Measurements from ENCODE around the gene RGS7.
"Not testable (repeated sequence)": the region's sequence is repeated elsewhere in the genome, so short reads cannot be mapped to it uniquely, and the experiment has no call there.

Gene RGS7

DNA sequence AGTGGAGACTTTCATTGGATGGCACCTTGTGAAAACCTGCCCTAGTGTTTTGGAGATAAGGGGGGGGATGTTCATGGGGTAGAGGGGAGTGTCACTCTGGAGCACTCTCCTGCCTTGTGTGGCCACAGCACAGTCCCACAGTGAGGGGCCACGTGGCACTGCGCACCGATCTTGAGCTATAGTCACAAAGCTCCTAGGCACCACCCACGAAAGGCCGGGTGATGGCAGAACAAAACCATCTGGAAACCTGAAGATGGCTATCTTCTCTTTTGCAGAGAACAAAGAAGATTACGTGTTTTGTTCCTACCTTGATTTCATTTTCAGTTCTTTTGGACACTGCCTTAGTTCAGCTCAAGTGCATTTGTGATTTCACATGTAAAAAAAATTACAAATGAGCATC is 220.6 kb downstream of the RGS7 start:
- no peak for DNase-seq

DNA sequence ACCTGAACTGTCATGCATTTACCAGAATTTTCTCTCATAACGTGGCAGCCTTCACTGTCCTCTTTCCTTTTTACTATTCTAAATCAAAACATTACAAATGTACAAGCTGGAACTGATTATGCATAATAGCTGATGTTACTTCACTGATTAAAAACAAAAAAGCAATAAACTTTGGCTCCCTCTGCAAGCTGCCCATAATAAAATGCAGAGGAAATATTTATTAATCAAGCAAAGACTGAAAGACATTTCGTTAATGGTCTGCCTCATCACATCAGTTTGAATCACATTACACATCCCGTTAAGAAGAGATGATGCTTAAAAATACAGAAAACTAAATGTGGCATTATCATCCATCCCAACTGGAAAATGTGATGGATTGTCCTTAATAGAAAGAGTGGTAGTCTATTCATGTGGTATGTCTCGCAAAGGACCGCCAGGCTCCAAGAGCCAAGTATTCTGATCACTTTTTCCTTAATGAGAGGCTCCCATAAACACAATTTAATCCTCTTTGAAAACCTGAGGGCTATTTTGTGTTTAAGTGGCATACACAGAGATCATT is 225.3 kb downstream of the RGS7 start:
- DNase-seq = no peak

DNA sequence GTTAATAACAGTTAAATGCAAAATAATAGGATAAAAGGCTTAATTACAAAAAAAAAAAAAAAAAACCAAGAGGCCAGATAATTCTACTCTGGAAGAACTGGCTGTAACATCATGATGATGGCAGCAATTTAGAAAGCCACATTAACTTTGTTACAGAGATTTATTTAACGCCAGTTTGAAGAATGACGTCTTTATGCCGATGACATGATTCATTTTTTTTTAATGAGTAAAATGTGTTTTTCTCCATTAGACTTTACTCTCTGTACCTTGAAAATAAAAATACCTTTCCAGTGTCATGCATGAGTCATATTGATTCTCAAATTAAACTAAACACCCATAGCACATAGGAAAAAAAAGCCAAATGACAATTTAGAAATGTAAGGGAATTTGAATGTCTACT is 226.1 kb downstream of the RGS7 start:
- no peak for DNase-seq

DNA sequence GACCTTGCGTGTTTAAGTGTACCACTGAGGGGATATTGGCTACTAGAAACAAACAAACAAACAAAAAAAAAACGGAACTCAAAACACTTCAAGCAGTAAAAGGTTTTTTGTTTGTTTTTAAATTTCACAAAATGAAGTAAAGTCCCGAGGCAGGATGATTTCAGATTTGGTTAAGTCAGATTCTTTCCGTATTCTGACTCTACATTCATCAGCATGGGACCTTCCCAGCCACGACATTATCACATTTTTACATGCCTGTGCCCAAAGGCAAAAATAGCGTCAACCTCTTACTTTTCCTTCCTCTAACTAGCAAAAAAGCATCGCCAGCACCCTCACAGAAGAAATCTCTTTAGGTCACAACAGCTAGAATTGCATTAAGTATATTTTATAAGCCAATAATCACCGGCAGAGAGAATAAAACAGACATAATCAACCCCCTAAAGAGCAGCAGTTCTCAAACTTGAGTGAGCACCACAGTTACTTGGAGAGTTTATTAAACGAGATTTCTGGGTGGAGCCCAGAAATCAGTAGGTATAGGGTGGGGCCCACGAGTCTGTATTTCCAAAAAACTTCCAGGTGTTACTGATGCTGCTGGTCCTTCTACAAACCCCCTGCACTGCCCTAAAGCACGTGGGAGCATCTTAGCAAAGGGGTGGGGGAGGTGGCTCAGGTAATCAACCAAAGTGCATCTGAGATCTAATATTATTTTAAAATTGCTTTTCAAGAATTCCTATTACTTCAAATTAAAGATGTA is 227.6 kb downstream of the RGS7 start:
- DNase-seq = no peak

DNA sequence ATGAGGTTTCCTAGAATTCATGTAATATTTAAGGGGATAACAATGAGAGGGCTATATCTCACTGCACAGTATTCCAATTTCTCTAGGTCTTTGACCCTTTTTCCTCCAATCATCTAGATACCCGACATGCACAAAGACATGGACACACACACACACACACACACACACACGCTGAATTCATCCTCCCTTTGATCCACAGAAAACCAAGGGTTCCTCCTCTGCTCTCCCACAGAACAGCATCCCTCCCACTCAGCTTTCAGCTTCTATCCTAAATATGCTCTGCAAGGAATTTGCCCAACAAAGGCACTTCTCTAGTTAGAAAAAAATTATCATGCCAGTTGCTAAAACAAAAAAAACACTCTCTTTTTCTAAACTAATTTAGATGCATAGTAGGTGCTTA is 231.7 kb downstream of the RGS7 start:
- no peak for DNase-seq

DNA sequence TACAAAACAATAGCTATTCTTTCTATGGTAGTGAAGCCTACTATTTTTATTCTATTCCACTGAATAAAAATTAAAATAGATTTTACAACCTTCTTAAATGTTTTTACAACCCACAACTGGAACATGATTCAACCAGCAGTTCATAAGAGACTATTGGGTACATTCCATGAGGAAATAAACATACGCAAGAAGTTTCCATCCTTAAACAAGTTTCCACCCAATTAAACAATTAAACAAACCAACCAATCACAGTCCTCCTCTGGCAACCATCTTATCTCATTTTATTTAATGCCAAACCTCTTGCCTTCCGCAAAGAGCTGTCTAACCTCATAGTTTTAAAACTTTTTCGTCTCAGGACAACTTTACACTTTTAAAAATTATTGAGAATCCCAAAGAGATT is 239.0 kb downstream of the RGS7 start:
- DNase-seq = no peak

DNA sequence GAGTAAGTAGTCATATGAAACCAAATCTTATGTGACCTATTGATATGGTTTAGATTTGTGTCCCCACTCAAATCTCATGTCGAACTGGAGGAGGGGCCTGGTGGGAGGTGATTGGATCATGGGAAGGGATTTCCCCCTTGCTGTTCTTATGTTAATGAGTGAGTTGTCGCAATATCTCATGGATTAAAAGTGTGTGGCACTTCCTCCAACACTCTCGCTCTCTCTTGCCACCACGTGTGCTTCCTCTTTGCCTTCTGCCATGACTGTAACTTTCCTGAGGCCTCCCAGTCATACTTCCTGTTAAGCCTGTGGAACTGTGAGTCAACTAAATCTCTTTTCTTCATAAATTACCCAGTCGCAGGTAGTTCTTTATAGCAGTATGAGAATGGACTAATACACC is 241.2 kb downstream of the RGS7 start:
- no peak for DNase-seq

DNA sequence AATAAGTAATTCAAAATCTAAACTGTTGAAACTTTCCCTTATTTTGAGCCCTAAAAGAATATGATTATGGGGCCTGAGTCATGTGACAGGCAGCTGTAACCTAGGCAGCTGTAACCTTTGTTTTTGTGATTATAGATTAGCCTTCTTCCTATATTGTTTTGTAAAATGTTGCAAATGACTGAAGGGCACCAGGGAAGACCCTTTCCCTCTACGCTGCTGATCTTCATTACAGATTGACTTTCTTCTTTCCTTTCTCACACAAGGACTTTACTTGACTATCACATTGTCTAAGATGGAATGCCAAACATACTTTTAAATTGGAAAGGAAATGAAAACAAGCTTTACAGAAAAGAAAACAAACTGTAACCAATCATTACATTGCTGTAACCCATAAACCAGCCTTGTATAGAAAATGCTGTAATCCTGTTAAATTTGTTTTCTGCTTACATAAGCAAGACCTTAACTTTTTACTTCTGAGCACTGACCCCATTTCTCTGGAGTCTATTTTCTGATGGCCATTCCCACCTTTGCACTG is 242.2 kb downstream of the RGS7 start:
- no peak for DNase-seq

DNA sequence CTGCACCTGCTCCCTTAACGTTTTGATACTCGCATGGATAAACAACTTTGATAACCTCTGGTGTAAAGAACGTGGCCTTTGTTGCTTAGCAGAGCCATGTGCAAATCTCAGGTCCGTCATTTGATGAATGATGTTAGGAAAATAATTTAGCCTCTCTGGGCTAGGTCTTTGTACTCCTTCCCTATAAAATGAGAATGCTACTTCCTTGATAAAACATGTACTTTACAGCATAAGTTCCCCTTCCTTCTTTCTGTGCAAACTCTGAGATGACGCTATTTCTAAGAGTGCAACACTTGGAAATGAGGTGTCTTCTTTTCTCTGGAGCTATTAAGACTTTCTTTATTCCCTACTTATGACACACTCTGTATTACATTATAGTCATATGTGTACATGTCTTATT is 243.4 kb downstream of the RGS7 start:
- no peak for DNase-seq

DNA sequence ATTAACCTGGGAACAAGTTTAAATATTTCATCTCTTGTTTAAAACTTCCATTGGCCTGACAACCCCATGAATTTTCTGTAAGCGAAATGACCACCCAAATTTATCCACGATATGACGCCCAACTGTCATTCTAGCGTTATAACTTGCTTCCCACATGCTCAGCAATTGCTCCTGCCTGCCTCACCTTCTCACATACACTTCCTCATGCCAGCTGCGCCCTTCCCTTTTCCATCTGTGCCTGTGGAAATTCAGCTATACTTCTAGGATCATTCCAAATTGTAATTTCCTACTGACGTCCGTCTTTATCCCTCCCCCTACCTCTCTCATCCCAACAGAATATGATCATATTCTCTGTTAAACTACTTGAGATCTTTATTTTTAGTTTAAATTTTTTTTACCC is 248.0 kb downstream of the RGS7 start:
- peak in 1 of 14 donors; percentile 3 for DNase-seq

DNA sequence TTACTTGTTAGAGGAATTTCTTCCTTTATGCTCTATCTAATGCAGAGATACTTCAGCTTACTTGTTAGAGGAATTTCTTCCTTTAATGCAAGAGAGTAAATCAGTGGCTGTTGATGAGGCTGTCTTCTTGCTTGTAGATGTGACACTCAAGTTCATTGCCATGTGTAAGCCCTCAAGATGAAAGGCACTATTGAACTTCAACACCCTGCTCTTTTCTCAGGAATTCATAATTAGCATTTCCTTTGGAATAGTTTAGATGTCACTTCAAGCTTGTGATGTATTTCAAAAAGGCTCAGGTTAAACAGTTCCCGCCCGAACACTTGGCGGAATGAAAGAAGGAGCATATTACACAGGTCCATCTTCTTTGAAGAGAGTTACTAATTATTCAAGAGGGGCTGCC is 251.9 kb downstream of the RGS7 start:
- DNase-seq = no peak

DNA sequence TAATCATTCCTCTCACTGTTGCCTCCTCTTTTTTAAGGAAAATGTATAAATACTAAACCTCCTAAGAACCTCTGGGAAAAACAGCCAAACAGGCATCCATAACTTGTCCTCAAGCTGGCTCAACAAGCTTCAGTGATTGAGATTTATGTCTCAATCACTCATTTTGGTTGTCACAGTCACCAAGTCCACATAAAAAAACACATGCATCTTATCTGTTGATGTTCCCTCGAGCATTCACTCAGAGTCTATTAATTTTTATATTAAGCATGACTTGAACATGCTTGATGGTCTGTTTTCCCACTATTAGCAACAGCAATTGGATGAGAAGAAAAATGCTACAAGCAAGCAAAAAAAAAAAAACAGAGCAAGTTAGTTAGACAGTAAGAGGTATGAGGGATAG is 254.3 kb downstream of the RGS7 start:
- DNase-seq = no peak

DNA sequence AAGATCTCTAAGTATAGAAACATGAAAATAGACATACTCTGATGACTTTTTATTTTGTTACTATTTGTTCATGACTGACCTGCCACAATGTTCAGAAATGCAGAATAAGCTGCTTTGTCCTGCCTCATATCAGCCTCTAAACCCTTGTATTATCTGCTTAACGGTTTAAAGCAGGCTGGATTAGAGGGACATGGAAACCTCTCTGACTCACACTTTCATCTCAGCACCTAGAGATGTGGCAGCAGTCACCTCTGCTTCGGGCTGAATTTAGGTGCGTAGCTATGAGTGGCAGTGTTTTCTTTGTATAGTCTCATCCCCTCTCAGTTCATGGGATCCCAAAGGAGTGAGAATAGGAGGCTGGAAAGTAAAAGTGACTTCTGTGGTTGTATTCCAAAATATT is 255.4 kb downstream of the RGS7 start:
- DNase-seq = no peak

DNA sequence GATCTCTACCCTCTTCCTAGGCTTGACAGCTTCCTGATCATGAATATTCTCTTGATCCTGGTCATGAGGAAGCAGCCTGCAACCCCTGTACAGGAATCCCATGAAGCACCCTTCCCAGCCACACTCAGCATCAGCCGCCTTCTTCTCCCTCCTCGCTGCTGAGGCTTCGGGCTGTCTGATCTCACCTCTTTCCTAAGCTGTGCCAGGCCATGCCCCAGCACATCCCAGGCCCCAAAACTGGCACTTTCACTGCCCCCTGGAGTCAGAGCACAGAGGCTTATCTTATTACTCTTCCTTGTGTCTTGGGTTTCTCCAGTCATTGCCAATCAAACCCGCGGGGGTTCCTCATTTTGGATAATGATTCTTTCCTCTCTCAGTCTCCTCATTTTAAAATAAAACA is 259.5 kb downstream of the RGS7 start:
- DNase-seq = no peak

DNA sequence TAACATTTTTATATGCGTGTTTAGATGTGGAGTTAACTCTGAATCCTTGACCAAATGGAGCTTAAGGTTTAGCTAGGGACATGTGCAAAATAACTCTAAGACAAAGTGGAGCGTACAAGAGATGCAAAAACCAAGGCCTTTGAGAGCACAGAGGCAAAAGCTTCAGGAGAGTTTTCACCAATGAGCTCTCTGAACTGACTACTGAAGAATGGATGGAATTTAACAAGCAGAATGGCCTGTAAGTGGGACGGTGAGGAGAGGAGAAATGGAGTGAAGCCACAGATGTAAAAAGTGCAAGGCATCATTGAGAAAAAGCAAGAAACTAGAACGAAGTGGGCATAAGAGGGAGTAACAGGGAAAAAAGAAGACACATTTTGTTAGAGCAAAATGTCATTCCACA is 260.0 kb downstream of the RGS7 start:
- no peak for DNase-seq

DNA sequence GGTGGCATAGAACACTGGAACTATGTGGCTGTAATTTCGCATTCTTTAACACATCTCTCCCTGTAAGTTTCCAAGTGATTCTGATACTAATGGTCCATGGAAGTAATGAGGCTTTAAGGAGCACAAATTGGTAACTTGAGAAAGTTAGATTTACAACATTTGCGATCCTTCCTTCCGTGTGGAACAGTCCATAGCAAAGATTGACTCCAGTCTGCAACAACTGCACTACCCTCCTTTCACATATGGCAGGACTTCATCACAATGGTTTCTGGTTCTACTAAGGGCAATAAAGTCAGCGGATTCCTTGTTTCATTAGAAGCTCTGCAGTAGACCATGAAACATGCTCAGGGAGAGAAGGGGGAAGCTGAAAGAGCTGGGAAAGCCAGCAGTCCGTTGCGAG is 261.2 kb downstream of the RGS7 start:
- DNase-seq = no peak

DNA sequence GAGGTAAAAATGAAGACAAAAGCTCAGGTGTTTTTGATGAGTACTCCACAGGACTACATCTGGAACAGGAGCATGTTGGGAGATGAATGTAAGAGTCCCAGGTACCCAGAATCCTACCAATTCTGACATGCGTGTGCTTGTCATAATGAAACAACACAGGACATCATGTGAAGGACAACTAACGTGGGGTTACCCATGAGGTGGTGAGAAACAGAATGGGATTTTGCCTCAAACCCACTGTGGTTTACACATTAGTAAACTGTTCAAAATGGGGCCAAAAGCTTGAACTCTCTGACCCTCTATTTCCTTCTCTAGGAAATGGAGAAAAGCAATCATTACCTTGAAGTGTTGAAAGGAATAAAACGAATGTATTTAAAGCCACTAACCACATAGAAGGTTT is 266.2 kb downstream of the RGS7 start:
- DNase-seq = no peak

DNA sequence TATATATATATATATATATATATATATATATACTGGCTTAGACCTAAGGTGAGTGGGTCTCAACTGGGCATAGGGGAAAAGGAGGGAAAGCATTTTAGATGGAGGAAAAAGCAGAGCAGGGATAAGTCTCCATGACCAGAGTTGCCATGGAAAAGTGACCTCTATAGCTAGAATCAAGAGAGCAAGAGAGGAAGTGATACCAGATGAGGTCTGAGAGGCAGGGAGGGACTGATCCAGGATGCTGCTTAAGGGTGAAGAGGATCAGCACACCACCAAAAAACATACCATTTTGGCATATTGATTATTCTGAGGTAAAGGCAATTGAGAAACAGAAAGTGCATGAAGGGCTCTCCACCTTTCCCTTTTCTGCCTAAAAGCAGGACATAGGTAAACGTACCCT is 267.9 kb downstream of the RGS7 start:
- DNase-seq = not testable (repeated sequence)

DNA sequence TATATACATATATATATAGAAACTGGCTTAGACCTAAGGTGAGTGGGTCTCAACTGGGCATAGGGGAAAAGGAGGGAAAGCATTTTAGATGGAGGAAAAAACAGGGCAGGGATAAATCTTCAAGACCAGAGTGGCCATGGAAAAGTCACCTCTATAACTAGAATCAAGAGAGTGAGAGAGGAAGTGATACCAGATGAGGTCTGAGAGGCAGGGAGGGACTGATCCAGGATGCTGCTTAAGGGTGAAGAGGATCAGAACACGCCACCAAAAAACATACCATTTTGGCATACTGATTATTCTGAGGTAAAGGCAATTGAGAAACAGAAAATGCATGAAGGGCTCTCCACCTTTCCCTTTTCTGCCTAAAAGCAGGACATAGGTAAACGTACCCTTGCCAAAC is 268.9 kb downstream of the RGS7 start:
- DNase-seq = not testable (repeated sequence)

DNA sequence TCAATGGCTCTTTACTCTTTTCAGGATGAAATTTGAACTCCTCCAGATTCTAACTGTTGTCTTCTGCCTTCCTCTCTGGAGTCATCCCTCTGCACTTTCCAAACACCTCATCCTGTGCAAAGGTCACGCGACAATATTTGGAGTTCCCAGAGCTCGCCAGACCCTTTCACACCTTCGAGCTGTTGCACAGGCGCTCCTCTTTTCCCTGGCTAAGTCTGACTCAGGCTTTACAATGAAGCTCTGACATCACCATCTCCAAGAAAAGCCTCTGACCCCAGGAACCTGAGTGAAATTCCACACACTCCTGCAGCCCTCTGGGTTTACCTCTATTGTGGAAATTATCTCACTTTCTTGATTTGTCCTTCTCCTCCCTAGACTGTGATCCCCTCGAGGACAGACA is 270.3 kb downstream of the RGS7 start:
- no peak for DNase-seq

DNA sequence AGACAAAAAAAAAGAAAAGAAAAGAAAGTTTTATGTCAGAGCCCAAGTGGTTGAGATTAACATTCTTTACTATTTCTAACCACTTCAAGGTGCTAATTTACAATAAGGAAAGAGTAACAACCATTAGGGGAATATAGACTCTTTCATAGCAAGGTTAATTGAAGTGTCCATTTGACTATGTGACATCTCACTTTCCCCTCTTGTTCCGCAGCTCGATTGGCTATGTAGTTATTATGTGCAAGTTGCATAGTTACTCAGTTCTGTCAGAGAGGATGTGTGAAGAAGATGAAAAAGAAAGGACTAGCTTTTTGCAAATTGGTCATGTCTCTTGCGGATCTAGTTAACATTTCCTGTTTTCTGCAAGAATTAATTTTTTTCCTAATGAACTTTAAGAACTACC is 273.7 kb downstream of the RGS7 start:
- DNase-seq = no peak

DNA sequence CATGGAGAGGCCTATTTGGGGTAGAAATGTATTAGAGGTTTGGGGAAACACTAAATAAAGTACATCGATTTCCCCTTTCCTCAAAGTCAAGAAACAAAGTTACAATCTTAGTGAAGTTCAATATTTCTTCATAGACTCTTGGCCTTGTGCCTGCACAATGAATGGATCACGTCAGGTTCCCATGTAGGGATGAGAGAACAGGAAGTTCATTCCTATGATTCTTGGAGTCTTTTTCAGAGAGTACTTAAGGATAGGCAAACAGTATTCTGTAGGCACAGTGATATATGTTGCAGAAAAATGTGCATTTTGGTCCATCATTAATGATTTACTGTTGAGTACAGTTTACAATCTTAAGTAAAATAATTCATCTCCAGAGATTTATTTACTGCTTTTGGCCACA is 275.5 kb downstream of the RGS7 start:
- no peak for DNase-seq

DNA sequence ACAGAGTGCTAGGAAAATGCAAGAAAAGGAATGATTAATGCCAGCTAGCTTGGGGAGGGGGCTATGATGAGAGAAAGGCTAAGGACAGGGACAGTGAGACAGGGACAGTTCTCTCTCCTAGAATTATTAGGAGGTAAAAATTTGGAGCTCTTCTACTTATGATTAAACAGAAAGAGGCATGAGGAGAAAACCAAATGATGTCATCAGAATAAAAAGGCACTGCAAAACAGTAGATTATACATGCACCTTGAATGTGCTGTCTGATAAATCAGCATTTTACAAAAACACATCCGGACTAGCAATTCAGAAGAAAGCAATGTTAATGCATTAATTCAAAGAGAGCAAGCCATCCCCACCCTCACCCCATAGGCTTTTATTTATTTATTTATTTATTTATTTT is 277.5 kb downstream of the RGS7 start:
- DNase-seq = no peak

DNA sequence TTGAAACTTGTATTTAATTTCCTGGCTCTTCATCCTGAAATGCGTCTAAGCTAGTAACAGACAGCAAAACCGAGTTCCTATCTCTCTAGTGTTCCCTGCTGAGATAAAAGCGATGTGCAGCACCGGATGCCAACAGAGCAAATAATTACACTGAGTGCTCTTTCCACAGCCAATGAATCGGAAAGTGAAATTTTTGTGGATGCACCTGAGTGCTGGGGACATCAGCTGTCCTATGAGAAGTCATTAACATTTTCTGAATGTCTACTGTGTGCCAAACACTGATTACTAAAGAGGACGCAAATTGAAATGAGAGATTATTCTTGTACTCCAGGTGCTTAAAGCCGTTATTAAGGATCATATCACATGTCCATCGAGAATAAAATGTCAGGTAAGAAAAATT is 278.0 kb downstream of the RGS7 start:
- peak in 1 of 14 donors; percentile 66 for DNase-seq
